HepG2 (cell line): ENCODE results near the gene TTYH1. TPM values are rescaled to one million over a fixed set of nuclear protein-coding genes. Genes with fewer than 3 reads are reported as not detected.

Experiments
- ATAC-seq: fragments of 200-7000 bp; cut with Tn5 transposase; 3 replicates; pipeline ENCODE4 v1.9.1; 2020; ENCODE audit warnings: mild to moderate bottlenecking, moderate library complexity
- BruUV-seq: library from RNA; stranded (reverse); fragments of 400-500 nt; replicated peaks from 2 replicates; lab custom pipeline; 2021; lab: Mats Ljungman, UMichigan
- CTCF ChIA-PET: fragments of 300-600 bp; formaldehyde crosslinking; extraction: SDS; loops from one replicate; lab custom pipeline; 2021; ENCODE audit warnings: low total read pairs, inconsistent platforms, low intra/inter-chr PET ratio; lab: Yijun Ruan, JAX
- POLR2A ChIA-PET: fragments of 350-600 bp; sonication (Branson Sonifier 250); formaldehyde crosslinking; loops from one replicate; lab custom pipeline; 2020; ENCODE audit warnings: antibody characterized with exemption, inconsistent platforms; lab: Yijun Ruan, JAX
- DNase-seq: peaks from one replicate; pipeline ENCODE4 v3.0.0-alpha.2; 2015; ENCODE audit warnings: low spot score
- FAIRE-seq: peaks from 3 replicates; lab custom pipeline; 2011; peaks lifted over from hg19 to GRCh38; lab: Jason Lieb, UNC
- H2AFZ ChIP-seq: one replicate; pipeline ENCODE4 v1.6.1; 2011; ENCODE audit warnings: low read length, inconsistent platforms
- H3K27ac ChIP-seq: fragments of 300-600 bp; 3 replicates; pipeline ENCODE4 v1.8.0; 2011; ENCODE audit warnings: mixed run types, mild to moderate bottlenecking, mixed read lengths, low read length, inconsistent platforms; ENCODE audit not compliant: insufficient read depth; ENCODE audit errors: extremely low read length
- H3K27me3 ChIP-seq, 2 experiments: fragments of 200-600 bp in 1 of 2; 2 replicates in 1 of 2; 3 replicates in 1 of 2; pipeline versions ENCODE4 v1.6.0 to v1.8.0; 2011; ENCODE audit warnings: low read length in 2 of 2, mild to moderate bottlenecking in 2 of 2, moderate library complexity in 2 of 2, inconsistent platforms in 1 of 2; ENCODE audit not compliant: insufficient read depth in 2 of 2, control insufficient read depth in 1 of 2
- H3K36me3 ChIP-seq, 2 experiments: fragments of 200-600 bp in 1 of 2; replicated peaks in 1 of 2; 2 replicates in 1 of 2; 3 replicates in 1 of 2; pipeline versions ENCODE4 v1.5.1 to v1.8.0; 2011; ENCODE audit warnings: low read length in 2 of 2, inconsistent platforms in 1 of 2; ENCODE audit not compliant: insufficient read depth in 2 of 2, control insufficient read depth in 1 of 2
- H3K4me1 ChIP-seq: 2 replicates; pipeline ENCODE4 v1.5.1; 2012; ENCODE audit warnings: low read length, inconsistent platforms; ENCODE audit not compliant: insufficient read depth
- H3K4me2 ChIP-seq: 2 replicates; pipeline ENCODE4 v1.6.0; 2011; ENCODE audit warnings: low read depth, low read length, inconsistent platforms
- H3K4me3 ChIP-seq, 3 experiments: fragments of 200-600 bp in 1 of 3; sonication (generic), shearing (Covaris generic) in 1 of 3; replicated peaks in 1 of 3; 2 replicates each; pipeline ENCODE4 v1.5.1; 2011 to 2016; ENCODE audit warnings: low read length in 3 of 3, inconsistent platforms in 2 of 3, low read depth in 2 of 3, mild to moderate bottlenecking in 2 of 3, control low read depth in 1 of 3, mixed read lengths in 1 of 3; ENCODE audit not compliant: insufficient read depth in 1 of 3
- H3K79me2 ChIP-seq: one replicate; pipeline ENCODE4 v1.6.1; 2011; ENCODE audit warnings: low read length, inconsistent platforms; ENCODE audit not compliant: insufficient read depth
- H3K9ac ChIP-seq: 2 replicates; pipeline ENCODE4 v1.6.0; 2011; ENCODE audit warnings: mild to moderate bottlenecking, low read depth, low read length, inconsistent platforms; ENCODE audit not compliant: insufficient read depth
- H3K9me3 ChIP-seq: 2 replicates; pipeline ENCODE4 v1.5.1; 2012; ENCODE audit warnings: mild to moderate bottlenecking, low read length
- H4K20me1 ChIP-seq: 2 replicates; pipeline ENCODE4 v1.6.0; 2011; ENCODE audit warnings: inconsistent platforms, mild to moderate bottlenecking, low read length, moderate library complexity; ENCODE audit not compliant: insufficient read depth
- AFF4 ChIP-seq: sonication (generic); formaldehyde crosslinking; IDR thresholded peaks from 2 replicates; pipeline ENCODE4 v1.4.0; 2020; ENCODE audit warnings: missing genetic modification reagents
- CSRNP1 ChIP-seq: sonication (generic); formaldehyde crosslinking; IDR thresholded peaks from 2 replicates; pipeline ENCODE4 v1.8.1; 2023; ENCODE audit warnings: mild to moderate bottlenecking, missing genetic modification reagents
- CSRNP2 ChIP-seq: sonication (generic); formaldehyde crosslinking; conservative IDR thresholded peaks from 2 replicates; pipeline ENCODE4 v1.8.0; 2022; ENCODE audit warnings: low read depth, missing genetic modification reagents
- FOXC1 ChIP-seq: sonication (generic); formaldehyde crosslinking; IDR thresholded peaks from 2 replicates; pipeline ENCODE4 v1.8.0; 2022; ENCODE audit warnings: mild to moderate bottlenecking, missing genetic modification reagents, borderline replicate concordance
- FOXP1 ChIP-seq, 2 experiments: fragments of 450-650 bp in 1 of 2; IDR thresholded peaks; 2 replicates each; pipeline ENCODE4 v1.6.1; 2017 to 2018; ENCODE audit warnings: antibody characterized with exemption in 1 of 2
- HOXD1 ChIP-seq: sonication (generic); formaldehyde crosslinking; IDR thresholded peaks from 2 replicates; pipeline ENCODE4 v1.5.0; 2020; ENCODE audit warnings: missing genetic modification reagents
- KLF12 ChIP-seq: sonication (generic); formaldehyde crosslinking; IDR thresholded peaks from 2 replicates; pipeline ENCODE4 v1.4.0; 2020; ENCODE audit warnings: missing genetic modification reagents, borderline replicate concordance
- NFAT5 ChIP-seq: sonication (generic); formaldehyde crosslinking; IDR thresholded peaks from 2 replicates; pipeline ENCODE4 v1.4.0; 2020; ENCODE audit warnings: missing genetic modification reagents
- POLR2AphosphoS2 ChIP-seq: IDR thresholded peaks from 2 replicates; pipeline ENCODE4 v1.6.1; 2011; ENCODE audit warnings: low read depth, low read length, improper control_type of control experiment
- RBM22 ChIP-seq: fragments of 200-400 bp; formaldehyde crosslinking; optimal IDR thresholded peaks from 2 replicates; pipeline ENCODE3; 2017; ENCODE audit warnings: mild to moderate bottlenecking, low read length, moderate library complexity
- SMARCE1 ChIP-seq: fragments of 450-650 bp; IDR thresholded peaks from 2 replicates; pipeline ENCODE4 v1.6.1; 2017; ENCODE audit warnings: borderline replicate concordance
- TSC22D2 ChIP-seq: sonication (generic); formaldehyde crosslinking; IDR thresholded peaks from 2 replicates; pipeline ENCODE4 v1.5.1; 2020; ENCODE audit warnings: missing genetic modification reagents, mild to moderate bottlenecking, borderline replicate concordance
- ZNF160 ChIP-seq: sonication (generic); formaldehyde crosslinking; IDR thresholded peaks from 2 replicates; pipeline ENCODE4 v1.8.0; 2022; ENCODE audit warnings: mild to moderate bottlenecking, inconsistent platforms, missing genetic modification reagents
- WGBS: methylation state at CpG from one replicate; pipeline ENCODE4 v1.1.6; 2017; ENCODE audit warnings: low lambda C conversion rate; 5-methylcytosine and 5-hydroxymethylcytosine counted together
- in situ Hi-C: cut with HindIII; loops from 2 replicates; pipeline ENCODE4 v1.10.0; 2017; ENCODE audit warnings: low pct_unique_long_range_greater_than_20kb; ENCODE audit not compliant: extremely low pct_ligation_motif_present
- intact Hi-C: fragments of 100-400 bp; cut with micrococcal nuclease; formaldehyde crosslinking; loops from one replicate; pipeline ENCODE4 v1.10.0; 2022; ENCODE audit not compliant: unreplicated experiment
- polyA plus RNA-seq, 8 experiments: library from polyadenylated mRNA; depleted of rRNA in 3 of 8; stranded (reverse) in 7 of 8; unstranded in 1 of 8; fragments of >200 nt; fragmentation: Illumina TruSeq in 4 of 8; extraction: Trizol in 4 of 8; gene quantifications; 2 replicates each; pipeline versions ENCODE4 v1.2.1 to v1.2.3, GENCODE V29; 2011 to 2016; ENCODE audit warnings: low read depth in 4 of 8, missing spikeins in 1 of 8, mixed read lengths in 1 of 8; ENCODE audit not compliant: insufficient read depth in 1 of 8
- total RNA-seq, 5 experiments: library from RNA; depleted of rRNA; stranded (reverse); fragments of >200 nt; fragmentation: Illumina TruSeq; extraction: Trizol; gene quantifications; 2 replicates each; pipeline ENCODE4 v1.2.3, GENCODE V29; 2016; ENCODE audit warnings: low read depth in 1 of 5

Gene TTYH1
- total and polyA plus RNA-seq, 2 of the 13 experiments (the other 11 are each of a cell fraction or from before 2014, with no cell fraction given), result 6.9 to 19.9 TPM

GRCh38 chr19:54395685-54396084 is 19.6 kb upstream of the TTYH1 start:
- H4K20me1 ChIP-seq, result no peaks in the 10 kb centered on the region
- no peak for ATAC-seq
- no peaks in the 10 kb centered on the region for H3K36me3 ChIP-seq
- H3K79me2 ChIP-seq, result no peaks in the 10 kb centered on the region
- WGBS, result 49% methylated on average over 8 of the region's 8 CpGs
- H3K27me3 ChIP-seq, result peaks cover 0 to 4% of the 10 kb centered on the region in 2 experiments; a peak in 1 of 5 replicates
- ChIA-PET POLR2A (no interaction called here), CTCF (no interaction called here)
- H3K9me3 ChIP-seq, result no peaks in the 10 kb centered on the region
- H3K4me3 ChIP-seq, result no peak overlapping the region
- intact Hi-C loops, result no loop called here
- no peak overlapping the region for H2AFZ ChIP-seq
- no TSS peak for BruUV-seq
- no peak for DNase-seq
- no peak overlapping the region for H3K27ac ChIP-seq
- H3K4me2 ChIP-seq, result no peak overlapping the region
- no peak overlapping the region for H3K9ac ChIP-seq
- in situ Hi-C loops, result no loop called here
- no peaks in the 10 kb centered on the region for H3K4me1 ChIP-seq
- FAIRE-seq, result no peak
- TF ChIP-seq FOXC1 (CRISPR knock-in tag) (no peak), CSRNP1 (no peak), HOXD1 (CRISPR knock-in tag) (no peak), TSC22D2 (CRISPR knock-in tag) (no peak), POLR2AphosphoS2 (no peak), ZNF160 (CRISPR knock-in tag) (no peak), KLF12 (CRISPR knock-in tag) (no peak), SMARCE1 (no peak), NFAT5 (no peak), CSRNP2 (no peak), FOXP1 (IDR thresholded peaks at IDR 0.05) (no peak), FOXP1 (CRISPR knock-in tag; IDR thresholded peaks at IDR 0.05) (no peak), AFF4 (CRISPR knock-in tag) (no peak), RBM22 (no peak)
